Epithelial cell of proximal tubule (primary cell): ENCODE results near the gene SORCS1. TPM values are rescaled to one million over a fixed set of nuclear protein-coding genes. Genes with fewer than 3 reads are reported as not detected.

ENCODE experiments used
- DNase-seq: peaks from one replicate; pipeline ENCODE4 v3.0.0-alpha.2; 2011; ENCODE audit warnings: low read depth
- H3K4me3 ChIP-seq: 2 replicates; pipeline ENCODE4 v1.5.1; 2011; ENCODE audit warnings: low read depth, mild to moderate bottlenecking, low read length
- total RNA-seq: library from RNA; depleted of rRNA; stranded (reverse); fragments of >200 nt; gene quantifications from 2 replicates; pipeline ENCODE4 v1.2.3, GENCODE V29; 2015
- TF ChIP-seq, protein P1 (sequence below): conservative IDR thresholded peaks from 2 replicates; pipeline ENCODE4 v1.5.1; 2012; ENCODE audit warnings: low read depth, mild to moderate bottlenecking, low read length

SORCS1 gene
- total RNA-seq, 1 donor from 2014 or later, result 0.06 TPM

DNA sequence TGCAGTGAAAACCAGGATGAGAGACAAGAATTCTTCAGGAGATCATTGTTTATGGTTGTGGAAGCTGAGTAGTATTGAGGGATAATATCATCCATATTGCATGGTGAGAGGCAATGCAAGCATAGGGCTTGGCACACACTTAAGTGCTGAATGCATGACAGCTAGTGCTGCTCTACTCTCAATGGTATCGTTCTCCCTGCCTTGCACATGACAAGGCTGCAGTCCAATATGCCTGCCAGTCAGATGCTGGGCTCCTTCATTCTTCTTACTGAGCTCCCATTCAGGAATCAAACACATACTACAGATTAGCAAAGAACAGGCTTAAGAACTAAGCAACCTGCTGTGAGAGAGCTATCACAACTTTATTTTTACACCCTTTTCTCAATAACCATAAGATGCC, 72.2 kb downstream of the SORCS1 start:
- DNase-seq, result no peak
- TF ChIP-seq, protein P1, sequence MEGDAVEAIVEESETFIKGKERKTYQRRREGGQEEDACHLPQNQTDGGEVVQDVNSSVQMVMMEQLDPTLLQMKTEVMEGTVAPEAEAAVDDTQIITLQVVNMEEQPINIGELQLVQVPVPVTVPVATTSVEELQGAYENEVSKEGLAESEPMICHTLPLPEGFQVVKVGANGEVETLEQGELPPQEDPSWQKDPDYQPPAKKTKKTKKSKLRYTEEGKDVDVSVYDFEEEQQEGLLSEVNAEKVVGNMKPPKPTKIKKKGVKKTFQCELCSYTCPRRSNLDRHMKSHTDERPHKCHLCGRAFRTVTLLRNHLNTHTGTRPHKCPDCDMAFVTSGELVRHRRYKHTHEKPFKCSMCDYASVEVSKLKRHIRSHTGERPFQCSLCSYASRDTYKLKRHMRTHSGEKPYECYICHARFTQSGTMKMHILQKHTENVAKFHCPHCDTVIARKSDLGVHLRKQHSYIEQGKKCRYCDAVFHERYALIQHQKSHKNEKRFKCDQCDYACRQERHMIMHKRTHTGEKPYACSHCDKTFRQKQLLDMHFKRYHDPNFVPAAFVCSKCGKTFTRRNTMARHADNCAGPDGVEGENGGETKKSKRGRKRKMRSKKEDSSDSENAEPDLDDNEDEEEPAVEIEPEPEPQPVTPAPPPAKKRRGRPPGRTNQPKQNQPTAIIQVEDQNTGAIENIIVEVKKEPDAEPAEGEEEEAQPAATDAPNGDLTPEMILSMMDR, result no peak
- H3K4me3 ChIP-seq, result no peak overlapping the region

DNA sequence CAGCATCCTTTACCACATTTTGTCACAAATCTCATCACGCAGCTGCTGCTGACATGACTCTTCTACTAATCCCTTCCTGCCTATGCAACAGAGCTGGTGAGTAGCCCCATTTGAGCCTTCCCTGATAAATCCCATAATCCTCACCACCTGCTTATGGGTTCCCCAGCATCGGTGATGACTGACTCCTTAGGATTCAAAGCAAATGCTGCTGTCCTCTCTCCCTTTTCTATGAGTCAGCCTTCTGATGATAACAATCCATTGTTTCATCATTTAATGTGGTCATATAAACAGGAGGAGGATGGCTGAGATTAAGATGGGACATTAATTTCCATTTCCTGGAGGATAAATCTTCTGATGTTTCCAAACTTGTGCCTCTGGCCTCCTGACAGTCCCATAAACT, 73.4 kb downstream of the SORCS1 start:
- no peak overlapping the region for H3K4me3 ChIP-seq
- TF ChIP-seq, protein P1, result no peak
- no peak for DNase-seq

DNA sequence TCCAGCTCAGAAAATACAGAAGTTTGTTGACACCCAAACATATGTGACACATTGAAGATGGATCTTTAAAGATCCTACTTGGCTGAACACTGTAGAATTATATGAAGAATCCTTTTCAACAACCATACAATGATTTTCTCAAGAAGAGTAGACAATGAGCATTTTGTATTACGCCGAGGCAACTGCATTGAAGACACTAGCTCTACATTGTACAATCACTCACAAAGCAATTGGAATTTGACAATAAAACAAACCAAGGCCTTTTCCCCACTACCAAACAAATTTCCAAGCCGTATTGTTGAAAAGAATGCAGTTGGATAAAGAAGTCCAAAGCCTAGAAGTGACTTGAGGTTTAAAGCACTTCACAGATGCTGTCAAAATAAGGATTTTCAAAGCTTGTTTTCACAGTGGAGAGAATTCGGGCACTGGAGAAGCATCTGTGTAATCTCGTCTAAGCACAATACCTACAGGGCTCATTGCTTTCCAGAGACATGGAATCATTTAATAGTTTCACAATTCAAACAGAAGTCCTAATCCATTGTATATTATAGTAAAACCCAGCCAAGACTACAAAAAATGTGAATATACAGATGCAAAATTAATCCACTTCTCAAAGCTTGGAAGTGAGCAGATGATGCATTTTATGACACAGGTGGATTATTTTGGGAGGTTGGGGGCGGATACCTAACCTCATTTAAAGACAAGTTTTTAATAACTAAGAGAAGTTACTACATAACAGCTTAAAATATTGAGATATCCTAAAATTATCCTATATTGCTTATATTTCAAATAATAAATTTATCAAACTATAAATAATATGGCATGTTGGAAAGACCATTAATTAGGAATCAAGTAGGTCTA, 78.6 kb downstream of the SORCS1 start:
- no peak overlapping the region for H3K4me3 ChIP-seq
- DNase-seq, result no peak
- TF ChIP-seq, protein P1, result no peak

DNA sequence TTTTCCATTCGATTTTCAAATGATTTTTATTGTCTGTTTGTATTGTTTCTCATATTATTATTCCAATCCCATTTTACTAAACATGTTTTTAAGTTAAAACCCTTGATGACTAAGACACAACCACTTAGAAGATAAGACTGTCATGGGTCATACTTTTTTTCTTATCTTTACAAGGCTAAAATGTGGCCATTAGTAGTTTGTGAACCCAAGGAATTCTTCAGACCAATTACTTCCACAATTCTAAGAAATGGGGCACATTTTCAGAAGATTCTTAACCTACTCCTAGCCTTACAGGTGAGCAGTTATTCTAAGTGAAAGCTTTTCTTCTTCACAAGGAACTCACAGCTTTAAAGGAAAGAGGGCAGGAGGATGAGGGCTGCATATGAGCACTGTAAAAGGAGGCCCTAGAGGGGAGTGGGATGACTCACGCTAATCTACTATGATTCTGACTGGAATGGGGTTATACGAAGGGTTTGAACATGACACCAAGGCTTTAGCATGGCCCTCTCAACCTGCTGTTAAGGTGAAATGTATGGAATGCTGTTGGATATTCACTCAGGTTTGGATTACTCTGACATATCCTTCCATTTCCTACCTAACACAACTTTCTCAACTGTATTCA, 81.0 kb downstream of the SORCS1 start:
- TF ChIP-seq, protein P1, result no peak
- no peak for DNase-seq
- no peak overlapping the region for H3K4me3 ChIP-seq

DNA sequence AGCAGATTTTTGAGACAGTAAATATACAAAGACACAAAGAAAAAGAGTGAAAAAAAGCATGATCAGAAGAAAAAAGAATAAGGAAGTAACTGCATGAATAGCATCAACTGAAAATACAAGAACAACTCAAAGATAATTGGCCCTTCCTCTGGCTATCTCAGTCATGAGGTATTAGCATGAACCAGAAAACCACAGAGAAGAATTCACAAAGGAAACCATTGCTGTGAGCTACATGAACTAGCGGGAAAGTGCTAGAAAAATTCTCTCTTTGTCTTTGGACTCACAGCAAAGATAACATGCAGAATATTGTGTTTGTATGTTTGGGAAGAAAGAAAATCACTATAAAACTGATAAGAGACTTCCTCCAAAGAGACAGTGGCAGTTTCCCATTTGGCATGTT, 82.9 kb downstream of the SORCS1 start:
- no peak overlapping the region for H3K4me3 ChIP-seq
- DNase-seq, result no peak
- TF ChIP-seq, protein P1, result no peak

DNA sequence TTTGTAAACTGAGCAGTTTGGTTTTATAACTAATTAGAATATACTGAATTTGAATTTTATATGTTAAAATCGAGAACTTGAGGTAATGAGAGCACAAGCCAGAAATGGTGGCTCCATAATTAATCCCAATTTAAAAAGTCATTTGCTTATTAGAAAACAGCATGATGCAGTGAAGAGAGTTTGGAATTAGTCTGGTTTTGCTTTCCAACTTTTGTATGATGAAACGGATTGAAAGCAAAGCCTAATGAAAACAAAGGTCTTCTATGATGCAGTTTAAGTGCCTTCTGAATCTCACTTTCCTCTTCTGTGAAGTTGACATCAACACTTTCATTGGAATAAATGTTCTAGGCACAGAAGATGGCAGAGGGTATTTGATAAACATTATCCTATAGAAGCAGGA, 89.4 kb downstream of the SORCS1 start:
- no peak for DNase-seq
- TF ChIP-seq, protein P1, result no peak
- no peak overlapping the region for H3K4me3 ChIP-seq

DNA sequence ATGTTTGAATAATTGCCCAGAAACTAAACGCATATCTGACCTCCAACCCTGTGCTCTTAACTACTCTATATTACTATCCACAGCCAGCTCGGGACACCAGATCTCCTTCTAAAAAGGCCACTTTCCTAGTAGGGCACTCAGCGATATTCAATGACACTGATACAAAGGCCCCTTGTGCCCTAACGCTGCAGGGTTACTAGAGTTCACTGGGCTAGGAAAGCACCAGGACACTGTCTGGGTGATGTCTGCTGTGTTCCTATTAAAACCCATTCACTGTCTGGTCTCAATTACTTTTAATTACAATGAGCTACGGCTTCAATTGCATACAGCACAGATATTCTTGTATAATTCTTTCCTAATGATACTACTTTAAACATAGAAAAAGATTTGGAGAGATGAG, 91.7 kb downstream of the SORCS1 start:
- TF ChIP-seq, protein P1, result no peak
- no peak overlapping the region for H3K4me3 ChIP-seq
- no peak for DNase-seq
